ENCODE data around the gene HGF.
"Not testable (repeated sequence)": the region's sequence is repeated elsewhere in the genome, so short reads cannot be mapped to it uniquely, and the experiment has no call there.

Gene HGF

GRCh38 chr7:81769891-81770727, at the start of gene HGF:
TSS of gene HGF (minus strand) at chr7:81770047. CDS start at chr7:81769971, 76 bp downstream.
- peak; percentile 48 for TF ChIP-seq CTCF (conservative IDR thresholded peaks at IDR 0.05; ENCODE audit: low read depth, low read length)
- H3K4me3 ChIP-seq (ENCODE audit: low read depth, low read length): peak within 1 kb of the TSS; percentile 57
- peak; percentile 76 for DNase-seq (ENCODE audit: low read depth)

GRCh38 chr7:81816312-81816711, 46.5 kb upstream of the HGF start:
- no peak for TF ChIP-seq CTCF (conservative IDR thresholded peaks at IDR 0.05; ENCODE audit: low read depth, low read length)
- no peak overlapping the region for H3K4me3 ChIP-seq (ENCODE audit: low read depth, low read length)
- no peak for DNase-seq (ENCODE audit: low read depth)

GRCh38 chr7:81812866-81813476, 43.1 kb upstream of the HGF start:
- not testable (repeated sequence) for DNase-seq (ENCODE audit: low read depth); H3K4me3 ChIP-seq (ENCODE audit: low read depth, low read length)

GRCh38 chr7:81811956-81812865, 42.4 kb upstream of the HGF start:
- no peak for TF ChIP-seq CTCF (conservative IDR thresholded peaks at IDR 0.05; ENCODE audit: low read depth, low read length)
- no peak overlapping the region for H3K4me3 ChIP-seq (ENCODE audit: low read depth, low read length)
- DNase-seq (ENCODE audit: low read depth): no peak

GRCh38 chr7:81810476-81811155, 40.8 kb upstream of the HGF start:
- H3K4me3 ChIP-seq (ENCODE audit: low read depth, low read length): no peak overlapping the region
- no peak for DNase-seq (ENCODE audit: low read depth)
- no peak for TF ChIP-seq CTCF (conservative IDR thresholded peaks at IDR 0.05; ENCODE audit: low read depth, low read length)

- H3K4me3 ChIP-seq (ENCODE audit: low read depth, low read length); DNase-seq (ENCODE audit: low read depth): not testable (repeated sequence)
Measured at GRCh38 chr7:81808310-81808709, 38.5 kb upstream of the HGF start.

- no peak overlapping the region for H3K4me3 ChIP-seq (ENCODE audit: low read depth, low read length)
- no peak for DNase-seq (ENCODE audit: low read depth)
- no peak for TF ChIP-seq CTCF (conservative IDR thresholded peaks at IDR 0.05; ENCODE audit: low read depth, low read length)
Measured at GRCh38 chr7:81803267-81803666, 33.4 kb upstream of the HGF start.

Data from choroid plexus epithelial cell (primary cell).